Activated CD8-positive, alpha-beta memory T cell treated with anti-CD3 and anti-CD28 coated beads for 24 hours (primary cell): ENCODE data around the gene TNS4.

Experiments
- DNase-seq: peaks from one replicate; pipeline ENCODE4 v3.0.0-alpha.2; 2020

The TNS4 gene

DNA sequence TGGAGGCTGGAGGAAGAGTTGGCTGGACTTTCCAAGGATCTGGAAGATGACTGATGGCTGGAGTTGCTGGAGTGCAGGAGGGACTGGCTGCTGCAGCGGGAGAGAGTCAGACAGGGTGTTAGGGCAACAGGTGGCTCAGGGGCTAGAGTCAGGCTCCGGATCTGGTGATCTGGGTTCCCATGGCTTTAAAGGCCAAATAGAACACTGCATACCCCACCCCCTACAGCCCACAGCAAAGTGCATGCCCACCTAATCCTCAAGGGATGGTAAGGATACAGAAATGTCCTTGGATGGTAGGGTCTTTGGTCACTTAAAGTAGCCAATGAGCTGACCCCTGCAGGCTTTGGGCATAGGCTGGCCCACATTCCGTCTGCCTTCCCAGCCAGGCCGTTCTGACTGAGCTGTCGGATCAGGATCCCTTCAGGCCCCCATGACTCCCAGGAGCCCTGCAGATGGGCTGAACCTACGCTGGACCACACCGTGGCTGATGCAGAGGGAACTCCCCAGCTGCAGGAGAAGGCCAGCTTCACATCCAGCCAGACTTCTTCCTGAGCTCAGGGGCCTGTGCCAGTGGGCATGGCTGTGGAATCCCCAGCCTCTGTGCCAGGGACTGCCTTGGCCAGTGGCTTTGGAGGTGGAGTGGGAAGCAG, 13.9 kb downstream of the TNS4 start:
- no peak for DNase-seq

DNA sequence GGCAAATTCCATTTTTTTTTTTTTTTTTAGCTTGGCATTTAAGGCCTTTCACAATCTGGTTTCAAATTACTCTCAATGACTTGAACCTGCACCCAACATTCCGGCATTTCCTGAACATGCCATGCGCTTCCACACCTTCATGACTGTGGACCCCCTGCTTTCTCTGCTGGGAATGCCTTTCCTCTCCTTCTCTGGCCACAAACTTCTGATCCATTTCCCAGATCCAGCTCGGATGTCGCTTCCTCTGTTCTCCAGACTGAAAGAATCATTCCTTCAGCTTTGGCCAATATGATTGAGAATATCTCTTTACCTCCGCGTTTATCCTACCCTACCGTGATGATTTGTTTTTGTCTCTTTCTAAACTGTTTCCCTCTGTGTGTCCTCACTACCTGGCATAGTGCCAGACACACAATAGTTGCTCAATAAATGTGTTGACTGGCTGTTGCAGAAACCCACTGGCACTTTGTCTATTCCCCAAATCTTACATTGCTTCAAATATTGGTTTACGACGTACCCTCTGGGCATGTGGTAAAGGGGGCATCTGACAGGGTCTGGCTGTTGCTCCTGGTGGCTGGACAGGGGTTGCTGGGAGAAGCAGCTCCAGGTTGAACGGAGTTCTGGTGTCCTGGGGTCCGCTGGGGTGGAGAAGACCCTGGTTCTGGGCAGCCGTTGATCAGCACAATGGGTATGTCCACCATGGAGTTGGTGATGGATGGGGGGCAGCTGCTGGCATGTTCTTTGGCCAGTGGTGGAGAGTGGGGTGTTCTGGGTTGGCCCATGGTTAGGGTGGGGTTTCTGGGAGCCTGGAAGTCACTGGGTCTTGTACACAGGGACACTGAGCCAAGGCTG, 14.7 kb downstream of the TNS4 start:
- no peak for DNase-seq

DNA sequence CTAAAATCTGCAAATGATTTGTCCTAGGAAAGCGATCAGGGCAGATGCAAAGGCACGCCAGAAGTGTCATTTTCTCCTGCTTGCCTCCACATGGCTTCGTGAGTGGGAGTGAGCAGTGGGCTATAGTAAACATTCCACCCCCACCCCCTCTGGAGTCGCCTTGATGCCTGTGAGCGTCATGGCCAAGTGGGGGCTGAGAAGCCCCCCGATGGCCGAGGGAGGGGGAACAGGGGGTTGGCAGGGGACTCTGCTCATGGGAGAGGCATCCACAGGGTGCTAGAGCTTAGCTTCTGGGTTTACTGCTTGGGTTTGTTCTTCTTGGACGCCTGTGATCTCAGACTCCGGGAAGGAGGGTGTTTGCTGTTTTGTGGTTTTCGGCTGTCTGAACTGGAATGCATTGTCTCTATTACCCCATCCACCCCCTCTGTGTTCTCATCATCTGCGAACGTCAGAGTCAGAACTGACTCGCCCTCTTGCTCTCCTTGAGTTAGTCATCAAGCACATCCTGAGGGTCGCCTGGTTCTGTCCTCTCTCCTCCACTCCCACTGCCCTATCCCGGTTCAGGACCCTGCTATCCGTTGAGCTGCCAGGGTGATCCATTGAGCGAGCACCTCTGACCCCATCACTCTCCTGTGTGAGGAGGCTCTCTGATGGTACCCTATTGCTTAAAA, 15.4 kb downstream of the TNS4 start:
- no peak for DNase-seq

DNA sequence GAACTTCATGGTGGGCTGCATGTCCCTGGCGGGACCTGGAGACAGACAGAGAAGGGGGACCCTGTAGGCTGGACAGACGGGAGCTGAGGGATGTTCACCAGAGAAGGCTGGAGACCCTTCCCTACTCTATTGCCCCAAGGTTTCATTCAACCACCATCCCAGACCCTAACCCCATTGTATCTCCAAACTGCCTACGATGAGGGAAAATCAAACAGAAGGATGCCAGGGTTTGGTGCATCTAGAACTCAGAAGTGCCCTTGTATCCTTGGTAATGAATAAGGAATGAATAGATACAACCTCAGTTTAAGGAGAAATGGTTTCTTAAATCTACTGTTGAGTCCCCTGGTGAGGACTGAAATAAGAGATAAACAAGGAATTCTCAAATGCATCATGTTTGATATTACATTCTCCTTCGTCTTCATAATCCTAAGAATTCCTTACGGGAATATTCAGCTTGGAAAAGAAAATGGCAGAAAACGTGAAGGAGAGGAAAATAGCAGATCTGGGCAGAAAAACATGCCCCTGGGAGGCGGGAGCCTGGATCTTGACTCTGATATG, 16.4 kb downstream of the TNS4 start:
- DNase-seq = no peak

DNA sequence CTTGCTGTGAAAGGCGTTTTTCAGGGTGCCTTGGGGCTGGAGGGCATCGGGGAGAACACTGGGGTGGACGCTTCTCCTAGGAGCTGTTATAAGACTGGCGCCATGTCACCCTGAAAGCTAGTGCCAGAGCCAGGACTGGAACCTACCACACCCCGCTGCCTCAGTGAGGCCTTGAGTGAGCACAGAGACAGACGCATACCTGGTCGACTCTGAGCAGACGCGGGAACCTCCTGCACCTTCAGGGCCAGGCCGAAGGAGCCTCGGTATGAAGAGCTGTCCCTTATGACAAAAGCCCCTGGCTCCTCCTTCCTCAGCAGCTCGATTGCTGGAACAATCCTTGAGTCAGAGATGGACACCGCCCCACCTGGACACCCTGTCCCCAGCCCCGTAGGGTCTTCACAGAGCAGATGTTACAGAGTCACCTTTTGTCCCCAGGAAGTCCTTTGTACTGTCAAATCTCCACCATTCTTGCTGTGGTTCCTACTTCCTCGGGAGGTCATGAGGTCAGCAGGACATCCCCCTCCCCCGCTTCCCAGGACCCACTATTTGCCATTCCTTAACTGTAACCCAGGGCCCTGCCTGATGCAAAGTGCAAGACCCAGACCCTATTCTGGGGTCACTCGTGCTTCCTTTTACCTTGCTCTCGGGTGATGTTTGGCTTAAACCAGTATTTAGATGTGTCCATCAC, 17.0 kb downstream of the TNS4 start:
- no peak for DNase-seq

DNA sequence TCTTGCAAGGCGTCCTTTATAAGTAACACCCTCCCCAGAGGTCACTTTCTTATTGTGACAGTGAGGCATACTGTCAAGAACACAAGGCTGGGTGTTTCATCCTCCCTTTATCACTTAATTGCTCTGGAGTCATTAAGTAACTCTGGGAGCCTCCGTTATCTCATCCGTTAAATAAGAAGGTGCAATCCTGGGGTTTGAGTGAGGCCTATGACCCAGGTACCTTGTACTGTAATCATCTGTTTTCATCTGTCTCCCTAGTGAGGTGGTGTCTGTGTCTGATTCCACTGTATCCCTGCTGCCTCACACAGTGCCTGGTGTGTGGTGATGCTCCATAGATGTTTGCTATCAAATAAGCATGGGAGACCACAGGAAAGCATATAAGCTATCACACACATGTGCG, 17.7 kb downstream of the TNS4 start:
- DNase-seq = no peak

DNA sequence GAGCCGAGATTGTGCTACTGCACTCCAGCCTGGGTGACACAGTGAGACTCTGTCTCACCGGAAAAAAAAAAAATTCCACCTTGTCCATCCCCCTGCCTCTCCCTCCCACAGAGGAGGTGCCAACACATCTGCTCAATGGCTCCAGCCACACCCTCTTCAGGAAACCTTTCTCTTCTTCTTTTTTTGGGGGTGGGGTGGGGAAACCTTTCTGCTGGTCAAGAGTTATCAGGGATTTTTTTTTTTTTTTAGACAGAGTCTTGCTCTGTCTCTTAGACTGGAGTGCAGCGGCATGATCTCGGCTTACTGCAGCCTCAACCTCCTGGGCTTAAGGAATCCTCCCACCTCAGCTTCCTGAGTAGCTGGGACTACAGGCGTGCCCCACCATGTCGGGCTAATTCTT, 18.7 kb downstream of the TNS4 start:
- DNase-seq = no peak

DNA sequence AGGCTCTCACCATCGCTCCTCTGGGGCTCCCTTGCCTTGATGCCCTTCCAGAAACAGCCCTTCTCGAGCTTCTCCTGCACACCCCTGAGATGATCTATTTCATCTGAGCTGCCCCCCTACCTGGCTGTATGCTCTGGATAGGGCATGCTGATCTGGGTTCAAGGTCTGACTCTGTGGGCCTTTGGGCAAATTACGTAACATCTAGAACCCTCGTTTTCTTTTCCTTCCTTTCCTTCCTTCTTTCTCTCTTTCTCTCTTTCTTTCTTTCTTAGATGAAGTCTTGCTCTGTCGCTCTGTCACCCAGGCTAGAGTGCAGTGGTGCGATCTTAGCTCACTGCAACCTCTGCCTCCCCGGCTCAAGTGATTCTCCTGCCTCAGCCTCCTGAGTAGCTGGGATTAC, 20.3 kb downstream of the TNS4 start:
- DNase-seq = no peak

DNA sequence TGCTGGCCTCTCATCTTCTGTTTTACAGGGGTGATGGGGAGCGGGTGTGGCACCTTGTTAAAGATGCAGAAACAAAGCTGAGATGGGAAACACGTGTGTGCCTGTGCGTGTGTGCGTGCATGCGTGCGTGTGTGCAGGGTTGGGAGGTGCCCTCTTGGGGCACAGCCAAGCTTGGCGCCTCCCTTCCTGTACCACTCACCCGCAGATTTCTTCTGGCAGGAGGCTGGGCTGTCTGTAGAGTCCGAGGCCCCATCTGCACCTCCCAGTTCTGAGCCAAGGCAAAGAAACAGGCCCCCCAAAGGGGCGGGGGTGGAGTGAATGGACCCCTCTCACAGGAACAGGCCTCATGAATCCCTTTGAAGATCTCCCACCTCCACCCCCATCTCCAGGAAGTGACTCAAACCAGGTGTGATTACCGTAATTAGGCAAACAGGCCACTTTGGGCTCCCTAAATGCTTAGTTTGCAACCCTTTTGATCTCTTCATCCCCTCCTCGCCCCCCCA, 20.9 kb downstream of the TNS4 start:
- DNase-seq = peak; percentile 91

DNA sequence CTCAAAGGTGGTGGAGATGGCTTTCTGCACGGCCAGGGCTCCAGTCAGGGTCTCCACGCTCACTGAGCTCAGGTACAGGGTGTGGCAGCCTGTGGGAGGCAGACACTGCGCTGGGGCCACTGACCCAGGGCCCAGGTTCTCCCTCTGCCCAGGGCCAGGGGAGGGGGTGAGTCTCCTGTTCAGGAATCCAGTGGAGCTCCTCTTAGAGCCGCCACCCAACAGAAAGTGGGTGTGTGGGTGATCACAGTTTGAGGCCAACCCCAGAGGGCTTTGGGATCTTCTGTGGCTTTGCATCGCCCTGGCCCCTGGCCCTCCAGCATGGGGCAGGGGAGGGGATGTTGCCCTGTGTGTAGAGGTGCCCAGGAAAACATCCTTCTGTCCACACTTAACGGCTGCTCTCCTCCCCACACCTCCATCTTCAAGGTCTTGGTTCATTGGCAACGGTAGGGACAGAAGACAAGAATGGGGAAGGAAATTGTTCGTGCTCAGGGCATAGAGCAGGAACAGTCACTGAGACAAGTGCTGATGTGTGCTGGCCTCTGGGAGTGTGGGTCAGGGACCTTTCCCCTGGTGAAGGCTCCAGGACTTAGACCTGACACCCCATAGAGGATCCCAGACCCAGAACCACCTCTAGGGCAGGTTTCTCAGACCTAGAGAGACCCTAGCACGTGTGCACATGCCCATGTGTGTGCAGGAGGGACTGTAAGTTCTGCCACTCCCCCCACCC, 21.5 kb downstream of the TNS4 start:
- no peak for DNase-seq

DNA sequence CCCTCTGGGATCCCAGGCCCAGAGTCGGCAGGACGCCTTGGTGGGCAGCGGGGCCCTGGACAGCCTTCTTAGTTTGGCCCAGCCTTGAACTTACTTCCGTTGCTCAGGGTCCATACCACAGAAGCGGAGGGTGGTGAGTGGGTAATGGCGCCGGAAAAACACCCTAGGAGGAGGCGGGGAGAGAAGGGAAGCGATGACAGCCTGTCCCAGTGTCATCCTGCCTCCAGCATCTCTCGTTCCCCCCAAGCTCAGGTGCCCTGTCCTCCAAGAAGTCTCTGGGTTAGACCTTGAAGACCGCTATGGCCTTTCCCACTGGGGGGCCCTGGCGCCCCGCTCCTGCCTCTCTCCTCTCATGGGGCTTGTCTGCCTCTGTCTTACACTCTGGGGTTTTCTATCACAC, 22.9 kb downstream of the TNS4 start:
- DNase-seq = no peak

DNA sequence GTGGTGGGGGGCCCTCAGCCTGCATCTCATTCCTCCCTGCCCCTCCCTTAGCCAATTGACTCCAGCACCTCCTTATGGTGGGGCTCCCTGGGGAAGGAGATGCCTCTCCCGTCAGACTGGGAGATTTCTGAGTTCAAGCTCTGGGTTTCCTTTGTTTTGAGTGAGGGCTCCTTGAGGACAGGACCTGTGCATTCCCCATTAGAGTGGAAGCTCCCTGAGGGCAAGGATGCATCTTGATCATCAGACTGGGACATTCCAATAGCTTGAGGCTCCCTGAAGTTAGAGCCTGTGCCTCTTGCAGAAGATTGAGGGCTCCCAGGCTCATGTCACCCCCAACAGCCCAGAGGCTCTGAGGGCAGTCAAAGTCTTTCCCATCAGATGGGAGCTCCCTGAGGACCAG, 23.6 kb downstream of the TNS4 start:
- DNase-seq = no peak

DNA sequence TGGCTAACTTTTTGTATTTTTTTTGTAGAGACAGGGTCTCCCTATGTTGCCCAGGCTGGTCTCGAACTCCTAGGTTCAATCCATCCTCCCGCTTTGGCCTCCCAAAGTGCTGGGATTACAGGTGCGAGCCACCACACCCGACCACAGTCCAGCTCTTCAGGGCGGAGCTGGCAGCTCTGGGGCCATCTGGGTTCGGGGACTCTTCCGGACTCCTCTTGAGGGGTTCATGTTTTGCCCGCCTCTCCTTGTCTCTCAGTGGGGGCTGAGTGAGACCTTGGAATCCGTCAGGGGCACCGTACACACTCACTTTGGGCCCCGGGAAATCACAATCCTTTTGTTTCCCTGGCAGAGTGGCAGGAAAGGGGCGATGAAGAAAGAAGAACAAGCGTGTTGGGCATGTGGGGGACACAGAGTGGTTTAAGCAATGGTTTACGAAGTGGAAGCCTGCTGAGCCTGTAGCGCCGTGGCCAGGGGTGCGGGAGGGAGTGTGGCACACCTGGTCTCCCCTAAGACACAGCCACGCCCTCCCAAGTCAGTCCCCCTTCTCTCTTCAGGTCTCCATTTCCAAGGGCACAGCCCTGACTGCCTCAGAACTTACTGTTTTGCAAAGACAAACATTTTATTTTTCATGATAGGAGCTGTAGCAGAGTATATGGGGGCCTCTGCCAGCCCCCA, 26.1 kb downstream of the TNS4 start:
- no peak for DNase-seq

DNA sequence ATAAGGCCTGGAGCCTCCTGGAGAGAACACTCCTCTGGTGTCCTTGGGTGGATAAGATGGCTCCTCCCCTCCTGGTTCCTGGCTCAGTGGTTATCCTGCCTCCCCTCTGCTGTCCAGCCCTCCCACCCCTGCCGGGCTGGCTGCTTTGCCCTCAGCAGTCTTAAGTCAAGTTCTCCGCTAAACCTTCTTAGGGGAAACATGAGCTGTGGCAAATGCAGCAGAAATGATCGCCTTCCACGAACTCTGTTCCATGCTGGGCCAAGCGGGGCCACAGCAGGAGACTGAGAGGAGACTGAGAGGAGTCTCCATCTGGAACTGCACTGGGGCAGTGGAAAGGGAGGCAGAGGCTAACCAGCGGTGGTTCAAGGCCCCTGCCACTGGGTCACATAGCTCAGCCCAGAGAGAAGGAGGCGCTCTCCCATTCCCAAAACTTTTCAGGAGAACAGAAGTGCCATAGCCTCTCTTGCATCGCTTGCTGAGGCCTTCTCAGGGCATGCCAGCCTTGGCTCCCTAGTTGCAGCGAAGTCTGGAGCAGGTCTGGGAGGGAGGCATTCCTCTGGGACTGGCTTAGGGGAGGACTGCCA, 26.9 kb downstream of the TNS4 start:
- DNase-seq = no peak

DNA sequence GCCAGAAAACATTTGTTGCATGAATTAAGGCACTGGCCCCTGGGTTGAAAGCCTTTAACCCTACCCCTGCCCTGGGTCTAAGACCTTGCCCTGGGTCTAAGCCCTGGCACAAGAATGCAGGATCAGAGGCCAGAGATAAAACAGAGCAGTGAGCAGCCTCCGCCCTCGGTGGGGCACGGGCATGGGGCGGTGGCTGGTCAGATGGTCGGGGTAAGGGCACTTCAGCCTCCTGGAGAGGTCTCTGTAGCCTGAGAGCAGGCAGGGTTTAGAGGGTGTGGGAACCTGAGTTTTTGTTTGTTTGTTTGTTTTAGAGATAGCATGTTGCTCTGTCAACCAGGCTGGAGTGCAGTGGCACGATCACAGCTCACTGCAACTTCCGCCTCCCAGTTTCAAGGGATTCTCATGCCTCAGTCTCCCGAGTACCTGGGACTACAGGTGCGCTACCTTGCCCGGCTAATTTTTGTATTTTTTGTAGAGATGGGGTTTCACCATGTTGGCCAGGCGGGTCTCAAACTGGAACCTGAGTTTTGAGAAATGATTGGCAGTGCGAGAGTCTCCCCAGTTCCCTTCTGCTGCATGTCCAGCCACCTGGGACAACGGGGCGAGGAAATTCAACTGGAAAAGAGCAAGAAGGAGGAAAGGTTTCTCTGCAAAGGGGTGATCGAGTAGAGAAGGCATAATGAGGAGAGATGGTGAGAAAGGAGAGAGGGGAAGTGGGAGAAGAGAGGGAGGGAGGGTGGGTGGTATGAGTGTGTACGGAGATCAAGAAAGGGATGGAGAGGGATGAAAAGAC, 27.7 kb downstream of the TNS4 start:
- no peak for DNase-seq

DNA sequence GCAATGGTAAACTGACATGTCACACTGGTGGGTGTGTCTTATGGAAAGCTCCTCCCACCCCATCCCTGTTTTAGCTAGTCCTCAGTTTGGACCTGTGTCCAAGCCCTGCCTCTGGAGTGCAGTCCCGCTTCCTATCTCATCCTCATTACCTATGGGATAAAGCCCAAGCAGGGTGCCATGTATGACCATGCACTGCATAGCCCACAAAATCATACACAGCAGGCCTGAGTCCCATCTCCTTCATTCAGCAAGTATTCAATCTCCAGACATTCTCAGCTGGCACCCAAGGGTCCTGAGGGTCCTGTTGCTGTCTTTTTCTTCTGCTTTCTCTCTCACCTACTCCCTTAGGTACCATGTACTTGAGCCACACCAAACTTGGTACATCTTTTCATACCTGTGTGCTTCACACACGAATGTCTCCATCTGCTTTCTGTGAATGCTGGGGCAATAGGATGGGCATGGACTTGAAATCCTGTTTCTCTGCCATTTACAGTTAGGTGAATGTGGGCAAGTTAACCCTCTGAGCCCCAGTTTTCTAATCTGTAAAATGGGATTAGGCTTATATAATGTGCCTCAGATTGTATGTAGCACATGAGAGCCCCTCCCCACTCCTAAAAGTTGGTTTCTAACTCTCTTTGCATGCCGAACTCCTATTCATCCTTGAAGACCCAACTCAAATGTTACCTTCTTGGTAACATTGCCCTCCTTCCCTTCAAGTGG, 28.5 kb downstream of the TNS4 start:
- no peak for DNase-seq

DNA sequence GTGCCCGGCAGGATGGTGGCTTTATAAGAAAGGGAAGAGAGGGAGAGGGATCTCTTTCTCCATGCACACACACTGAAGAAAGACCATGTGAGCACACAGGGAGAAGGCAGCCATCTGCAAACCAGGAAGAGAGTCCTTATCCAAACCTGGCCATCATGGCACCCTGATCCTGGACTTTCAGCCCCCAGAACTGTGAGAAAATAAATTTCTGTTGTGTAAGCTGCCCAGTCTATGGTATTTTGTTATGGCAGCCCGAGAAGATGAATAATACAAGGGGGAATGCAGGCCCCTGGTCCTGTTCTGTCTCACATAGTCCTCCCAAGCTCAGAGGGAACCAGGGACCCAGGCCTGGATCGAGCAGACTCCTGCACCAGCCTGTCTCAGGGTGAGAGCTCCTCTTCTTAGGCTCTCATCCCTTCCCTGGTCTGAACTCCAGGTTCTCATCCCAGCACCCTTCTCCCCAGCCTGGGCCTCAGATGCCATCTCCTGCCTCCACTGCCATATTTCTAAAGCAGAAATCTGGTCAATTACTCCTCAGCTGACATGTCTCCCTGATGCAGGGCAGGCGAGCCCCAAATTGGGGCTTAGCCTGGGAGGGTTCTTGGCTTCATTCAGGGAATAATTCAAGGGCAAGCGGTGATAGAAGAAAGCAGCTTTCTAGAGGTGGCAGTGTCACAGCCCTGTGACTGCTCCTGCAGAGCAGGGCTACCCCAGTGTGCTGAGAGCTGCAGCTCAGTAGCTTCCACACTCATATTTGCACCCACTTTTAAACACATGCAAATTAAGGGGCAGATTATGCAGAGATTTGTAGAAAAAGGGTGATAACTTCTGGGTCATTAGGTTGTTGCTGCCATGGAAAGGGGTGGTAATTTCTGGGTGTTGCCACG, 29.3 kb downstream of the TNS4 start:
- no peak for DNase-seq
